ENCODE results near the gene CANT1. TPM values are rescaled to one million over a fixed set of nuclear protein-coding genes. Genes with fewer than 3 reads are reported as not detected.

The CANT1 gene
- total RNA-seq, 4 donors from 2014 or later, result 13.9 to 22.9 (median 18.2) TPM

DNA sequence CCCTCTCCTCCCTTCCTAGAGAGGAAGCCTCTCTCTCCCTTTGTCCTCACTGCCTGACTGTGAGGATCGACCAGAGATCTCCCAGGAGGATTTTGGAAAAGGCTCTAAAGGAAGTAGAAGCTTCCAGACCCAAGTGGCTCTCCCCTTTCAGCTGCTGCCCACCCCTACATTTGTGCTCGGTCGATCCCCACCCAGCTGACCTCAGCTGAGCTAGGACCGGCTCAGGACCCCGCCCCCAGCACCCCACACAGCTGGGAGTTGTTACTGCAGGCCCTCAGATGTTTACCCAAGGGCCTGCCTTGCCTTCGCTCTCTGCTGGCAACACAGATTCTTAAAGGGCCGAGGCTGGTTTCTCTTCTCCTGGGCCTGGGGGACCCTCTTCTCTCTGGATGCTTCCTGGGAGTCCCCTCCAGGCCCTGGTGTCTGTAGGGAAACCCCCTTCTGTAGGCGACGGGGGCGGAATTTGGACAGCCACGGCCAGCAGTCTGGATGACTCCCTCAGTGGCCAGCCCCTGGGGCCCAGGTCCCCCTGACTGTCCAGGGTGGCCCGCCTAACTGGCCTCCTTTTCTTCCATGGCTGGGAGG is 57.5 kb downstream of the CANT1 start:
- TF ChIP-seq, protein P1, sequence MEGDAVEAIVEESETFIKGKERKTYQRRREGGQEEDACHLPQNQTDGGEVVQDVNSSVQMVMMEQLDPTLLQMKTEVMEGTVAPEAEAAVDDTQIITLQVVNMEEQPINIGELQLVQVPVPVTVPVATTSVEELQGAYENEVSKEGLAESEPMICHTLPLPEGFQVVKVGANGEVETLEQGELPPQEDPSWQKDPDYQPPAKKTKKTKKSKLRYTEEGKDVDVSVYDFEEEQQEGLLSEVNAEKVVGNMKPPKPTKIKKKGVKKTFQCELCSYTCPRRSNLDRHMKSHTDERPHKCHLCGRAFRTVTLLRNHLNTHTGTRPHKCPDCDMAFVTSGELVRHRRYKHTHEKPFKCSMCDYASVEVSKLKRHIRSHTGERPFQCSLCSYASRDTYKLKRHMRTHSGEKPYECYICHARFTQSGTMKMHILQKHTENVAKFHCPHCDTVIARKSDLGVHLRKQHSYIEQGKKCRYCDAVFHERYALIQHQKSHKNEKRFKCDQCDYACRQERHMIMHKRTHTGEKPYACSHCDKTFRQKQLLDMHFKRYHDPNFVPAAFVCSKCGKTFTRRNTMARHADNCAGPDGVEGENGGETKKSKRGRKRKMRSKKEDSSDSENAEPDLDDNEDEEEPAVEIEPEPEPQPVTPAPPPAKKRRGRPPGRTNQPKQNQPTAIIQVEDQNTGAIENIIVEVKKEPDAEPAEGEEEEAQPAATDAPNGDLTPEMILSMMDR (IDR thresholded peaks at IDR 0.05; ENCODE audit: low read depth), result no peak

DNA sequence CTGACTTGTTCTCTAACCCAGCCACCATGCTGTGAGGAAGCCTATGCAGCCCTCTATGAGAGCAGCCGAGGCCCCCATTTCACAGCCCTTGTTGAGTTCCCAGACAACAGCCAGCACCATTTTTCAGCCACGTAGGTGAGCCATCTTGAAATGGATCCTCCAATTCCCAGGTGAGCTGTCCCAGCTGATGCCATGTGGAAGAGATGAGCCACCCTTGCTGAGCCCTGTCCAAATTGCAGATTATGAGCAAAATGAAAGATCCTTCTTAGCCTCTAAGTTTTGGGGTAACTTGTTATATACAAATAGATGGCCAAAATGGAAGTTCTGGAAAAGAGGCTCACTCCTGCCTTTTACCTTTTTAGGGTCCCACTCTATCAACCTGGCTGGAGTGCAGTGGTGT is 58.7 kb downstream of the CANT1 start:
- TF ChIP-seq, protein P1 (IDR thresholded peaks at IDR 0.05; ENCODE audit: low read depth), result no peak

DNA sequence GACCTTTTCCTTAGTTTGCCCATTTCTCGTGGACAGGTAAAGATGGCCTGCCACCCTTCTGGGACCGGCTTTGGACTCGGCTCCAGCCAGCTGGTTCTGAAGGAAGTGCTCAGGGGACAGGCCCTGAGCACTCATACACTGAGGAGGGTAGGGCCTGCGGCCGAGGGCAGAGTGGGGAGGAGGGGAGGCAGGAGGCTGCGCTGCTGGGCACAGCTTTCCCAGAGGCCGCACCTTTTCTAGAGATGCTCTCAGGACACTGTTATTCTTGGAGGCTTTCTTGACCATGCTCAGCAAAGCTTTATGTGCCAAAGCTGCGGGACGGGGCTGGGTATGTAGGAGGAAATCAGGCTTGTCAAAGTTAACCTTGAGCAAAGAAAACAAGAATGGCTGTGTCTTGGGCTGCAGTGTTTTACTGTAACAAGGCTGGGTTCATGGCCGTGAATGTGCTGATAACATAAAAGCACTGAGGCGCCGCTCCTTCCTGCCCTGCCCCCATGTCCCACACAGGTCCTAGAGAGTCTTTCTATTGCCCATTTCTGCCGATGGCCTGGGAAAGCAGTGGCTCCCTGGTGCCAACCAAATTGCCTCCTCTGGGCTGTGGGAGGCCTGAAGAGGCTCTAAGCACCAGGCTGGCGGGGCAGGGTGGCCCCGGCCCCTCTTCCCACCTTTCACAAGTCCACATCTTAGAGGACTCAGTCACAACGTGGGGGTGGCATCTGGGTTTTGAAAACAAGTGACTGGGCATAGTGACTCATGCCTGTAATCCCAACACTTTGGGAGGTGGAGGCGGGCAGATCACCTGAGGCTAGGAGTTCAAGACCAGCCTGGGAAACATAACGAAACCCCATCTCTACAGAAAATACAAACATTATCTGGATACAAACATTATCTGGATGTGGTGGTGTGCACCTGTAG is 62.1 kb downstream of the CANT1 start:
- TF ChIP-seq, protein P1 (IDR thresholded peaks at IDR 0.05; ENCODE audit: low read depth), result no peak

DNA sequence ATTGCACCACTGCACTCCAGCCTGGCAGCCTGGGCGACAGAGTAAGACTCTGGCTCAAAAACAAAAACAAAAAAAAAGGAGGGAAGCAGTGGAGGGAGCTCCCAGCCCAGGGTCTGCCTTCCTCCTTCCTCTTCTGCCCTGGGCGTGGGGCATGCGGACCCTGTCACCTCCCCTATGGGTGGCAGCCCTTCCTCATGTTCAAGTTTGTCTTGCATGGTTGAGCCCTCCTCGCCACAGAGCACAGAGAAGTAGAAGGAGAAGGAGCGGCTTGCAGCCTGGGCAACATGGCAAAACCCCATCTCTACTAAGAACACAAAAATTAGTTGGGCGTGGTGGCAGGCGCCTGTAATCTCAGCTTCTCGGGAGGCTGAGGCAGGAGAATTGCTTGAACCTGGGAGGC is 62.9 kb downstream of the CANT1 start:
- TF ChIP-seq, protein P1 (IDR thresholded peaks at IDR 0.05; ENCODE audit: low read depth), result no peak

DNA sequence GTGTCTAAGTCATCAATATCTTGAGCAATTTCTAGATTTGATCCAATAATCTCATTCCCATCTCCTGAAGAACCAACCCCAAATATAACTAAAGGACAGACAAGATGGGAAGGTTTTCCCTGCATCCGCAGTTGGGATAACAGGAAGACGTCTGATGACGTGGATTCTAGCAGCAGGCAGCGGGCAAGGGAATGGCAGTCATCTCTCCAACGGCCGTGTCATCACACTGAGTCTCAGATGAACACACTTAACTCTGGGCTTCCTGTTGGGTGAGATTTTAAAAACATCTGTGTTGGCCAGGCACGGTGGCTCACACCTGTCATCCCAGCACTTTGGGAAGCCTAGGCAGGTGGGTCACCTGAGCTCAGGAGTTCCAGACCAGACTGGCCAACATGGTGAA is 63.4 kb downstream of the CANT1 start:
- TF ChIP-seq, protein P1 (IDR thresholded peaks at IDR 0.05; ENCODE audit: low read depth), result no peak

DNA sequence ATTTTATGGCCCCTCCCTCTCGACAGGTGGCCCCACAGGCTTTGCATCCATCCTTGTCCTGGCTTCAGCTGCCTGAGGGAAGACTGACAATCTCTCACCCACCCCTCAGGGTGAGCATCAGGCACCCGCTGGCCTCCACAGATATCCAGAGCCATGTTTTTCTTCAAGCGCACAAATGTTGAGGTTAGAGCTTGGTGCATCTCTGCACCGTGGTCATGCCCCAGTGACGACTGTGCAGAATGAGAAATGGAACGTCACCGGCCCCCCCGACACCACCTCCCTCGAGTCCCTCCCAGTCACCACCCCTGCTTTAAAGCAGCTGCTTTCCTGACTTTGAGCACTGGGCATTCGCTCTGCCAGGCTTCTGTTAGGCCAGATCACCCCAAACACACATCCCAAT is 64.6 kb downstream of the CANT1 start:
- TF ChIP-seq, protein P1 (IDR thresholded peaks at IDR 0.05; ENCODE audit: low read depth), result no peak

DNA sequence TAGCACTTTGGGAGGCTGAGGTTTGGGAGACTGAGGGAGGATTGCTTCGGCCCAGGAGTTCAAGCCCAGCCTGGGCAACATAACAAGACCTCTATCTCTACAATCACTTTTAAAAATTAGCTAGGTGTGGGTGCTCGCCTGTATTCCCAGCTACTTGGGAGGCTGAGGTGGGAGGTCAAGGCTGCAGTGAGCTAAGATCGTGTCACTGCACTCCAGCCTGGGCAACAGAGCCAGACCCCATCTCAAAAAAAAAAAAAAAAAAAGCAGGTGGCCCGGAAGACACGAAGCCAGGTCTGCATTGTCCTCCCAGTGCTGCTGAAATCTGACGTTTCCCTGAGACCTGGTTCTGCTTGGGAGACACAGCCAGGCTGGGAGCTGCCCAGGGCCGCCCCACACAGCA is 65.5 kb downstream of the CANT1 start:
- TF ChIP-seq, protein P1 (IDR thresholded peaks at IDR 0.05; ENCODE audit: low read depth), result no peak

All from subcutaneous adipose tissue (tissue), 4 donors.